GM18502 (cell line): ENCODE results near the gene PIK3R1.
"Not testable (repeated sequence)": the region's sequence is repeated elsewhere in the genome, so short reads cannot be mapped to it uniquely, and the experiment has no call there.

Experiments
- ATAC-seq: cut with Tn5 transposase; IDR thresholded peaks from one replicate; pipeline ENCODE4 v1.9.1; 2021; ENCODE audit warnings: mild to moderate bottlenecking; ENCODE audit not compliant: unreplicated experiment, poor library complexity

Gene PIK3R1

GRCh38 chr5:68191083-68191791 is 24.3 kb upstream of the PIK3R1 start:
- no peak for ATAC-seq

GRCh38 chr5:68192679-68193060 is 22.9 kb upstream of the PIK3R1 start:
- ATAC-seq: no peak

- no peak for ATAC-seq
Observed at GRCh38 chr5:68193481-68194036, 22.0 kb upstream of the PIK3R1 start.

- ATAC-seq: no peak
Observed at GRCh38 chr5:68194386-68194785, 21.2 kb upstream of the PIK3R1 start.

- no peak for ATAC-seq
Observed at GRCh38 chr5:68195137-68195536, 20.4 kb upstream of the PIK3R1 start.

GRCh38 chr5:68196876-68197275 is 18.7 kb upstream of the PIK3R1 start:
- peak; percentile 99 for ATAC-seq

GRCh38 chr5:68200288-68200687 is 15.3 kb upstream of the PIK3R1 start:
- no peak for ATAC-seq

GRCh38 chr5:68210654-68211053 is 4.9 kb upstream of the PIK3R1 start:
- not testable (repeated sequence) for ATAC-seq

- no peak for ATAC-seq
Observed at GRCh38 chr5:68214482-68215207, 911 bp upstream of the PIK3R1 start.

GRCh38 chr5:68215898-68216244 is 315 bp downstream of the PIK3R1 start:
- peak; percentile 61 for ATAC-seq

- peak; percentile 32 for ATAC-seq
Observed at GRCh38 chr5:68216245-68217046, 890 bp downstream of the PIK3R1 start.

- no peak for ATAC-seq
Observed at GRCh38 chr5:68217047-68217355, 1.4 kb downstream of the PIK3R1 start.

- no peak for ATAC-seq
Observed at GRCh38 chr5:68217528-68217927, 2.0 kb downstream of the PIK3R1 start.

- no peak for ATAC-seq
Observed at GRCh38 chr5:68219161-68219816, 3.7 kb downstream of the PIK3R1 start.

GRCh38 chr5:68220260-68220659 is 4.7 kb downstream of the PIK3R1 start:
- ATAC-seq: no peak

GRCh38 chr5:68220914-68221313 is 5.4 kb downstream of the PIK3R1 start:
- ATAC-seq: no peak

- no peak for ATAC-seq
Observed at GRCh38 chr5:68221488-68221887, 5.9 kb downstream of the PIK3R1 start.

- no peak for ATAC-seq
Observed at GRCh38 chr5:68222310-68222709, 6.8 kb downstream of the PIK3R1 start.

GRCh38 chr5:68222824-68223354 is 7.3 kb downstream of the PIK3R1 start:
- ATAC-seq: no peak

GRCh38 chr5:68223904-68224303 is 8.3 kb downstream of the PIK3R1 start:
- no peak for ATAC-seq
